Measurements from ENCODE around the gene SLC25A19. TPM values are rescaled to one million over a fixed set of nuclear protein-coding genes. Genes with fewer than 3 reads are reported as not detected.

The SLC25A19 gene
- total and polyA plus RNA-seq, 2 donors from 2014 or later = 11.2 to 15.3 TPM

Other genes starting within 250 kb of the SLC25A19 start
- 261 TPM for gene ATP5PD, start 242.5 kb downstream of the SLC25A19 start, total RNA-seq
- 916 TPM for gene ATP5PD, start 242.5 kb downstream of the SLC25A19 start, polyA plus RNA-seq (ENCODE audit: insufficient read depth, low read depth, low replicate concordance)
- gene KCTD2, start 242.2 kb downstream of the SLC25A19 start, total RNA-seq = 30.2 TPM
- 26.0 TPM for gene KCTD2, start 242.2 kb downstream of the SLC25A19 start, polyA plus RNA-seq (ENCODE audit: insufficient read depth, low read depth, low replicate concordance)
- 184 TPM for gene SLC16A5, start 201.5 kb downstream of the SLC25A19 start, total RNA-seq
- 28.4 TPM for gene SLC16A5, start 201.5 kb downstream of the SLC25A19 start, polyA plus RNA-seq (ENCODE audit: insufficient read depth, low read depth, low replicate concordance)
- 31.8 TPM for gene ARMC7, start 179.5 kb downstream of the SLC25A19 start, total RNA-seq
- 35.1 TPM for gene ARMC7, start 179.5 kb downstream of the SLC25A19 start, polyA plus RNA-seq (ENCODE audit: insufficient read depth, low read depth, low replicate concordance)
- gene NT5C, start 157.7 kb downstream of the SLC25A19 start, total RNA-seq = 59.4 TPM
- 74.9 TPM for gene NT5C, start 157.7 kb downstream of the SLC25A19 start, polyA plus RNA-seq (ENCODE audit: insufficient read depth, low read depth, low replicate concordance)
- 76.4 TPM for gene JPT1, start 134.9 kb downstream of the SLC25A19 start, total RNA-seq
- 122 TPM for gene JPT1, start 134.9 kb downstream of the SLC25A19 start, polyA plus RNA-seq (ENCODE audit: insufficient read depth, low read depth, low replicate concordance)
- gene SUMO2, start 106.5 kb downstream of the SLC25A19 start, total RNA-seq = 315 TPM
- 279 TPM for gene SUMO2, start 106.5 kb downstream of the SLC25A19 start, polyA plus RNA-seq (ENCODE audit: insufficient read depth, low read depth, low replicate concordance)
- 67.1 TPM for gene NUP85, start 83.8 kb downstream of the SLC25A19 start, total RNA-seq
- 23.9 TPM for gene NUP85, start 83.8 kb downstream of the SLC25A19 start, polyA plus RNA-seq (ENCODE audit: insufficient read depth, low read depth, low replicate concordance)
- gene GGA3, start 27.8 kb downstream of the SLC25A19 start, total RNA-seq = 49.2 TPM
- 8.0 TPM for gene GGA3, start 27.8 kb downstream of the SLC25A19 start, polyA plus RNA-seq (ENCODE audit: insufficient read depth, low read depth, low replicate concordance)
- gene MRPS7, start 27.6 kb downstream of the SLC25A19 start, total RNA-seq = 46.4 TPM
- 134 TPM for gene MRPS7, start 27.6 kb downstream of the SLC25A19 start, polyA plus RNA-seq (ENCODE audit: insufficient read depth, low read depth, low replicate concordance)
- 30.1 TPM for gene MIF4GD, start 18.2 kb downstream of the SLC25A19 start, total RNA-seq
- 28.2 TPM for gene MIF4GD, start 18.2 kb downstream of the SLC25A19 start, polyA plus RNA-seq (ENCODE audit: insufficient read depth, low read depth, low replicate concordance)
- 119 TPM for gene GRB2, start 116.2 kb upstream of the SLC25A19 start, total RNA-seq
- 65.3 TPM for gene GRB2, start 116.2 kb upstream of the SLC25A19 start, polyA plus RNA-seq (ENCODE audit: insufficient read depth, low read depth, low replicate concordance)
- gene TMEM94, start 167.2 kb upstream of the SLC25A19 start, total RNA-seq = 82.6 TPM
- 49.6 TPM for gene TMEM94, start 167.2 kb upstream of the SLC25A19 start, polyA plus RNA-seq (ENCODE audit: insufficient read depth, low read depth, low replicate concordance)
- gene CASKIN2, start 226.1 kb upstream of the SLC25A19 start, total RNA-seq = 98.6 TPM
- gene CASKIN2, start 226.1 kb upstream of the SLC25A19 start, polyA plus RNA-seq (ENCODE audit: insufficient read depth, low read depth, low replicate concordance) = 25.0 TPM
- gene TSEN54, start 227.1 kb upstream of the SLC25A19 start, total RNA-seq = 25.8 TPM
- 33.8 TPM for gene TSEN54, start 227.1 kb upstream of the SLC25A19 start, polyA plus RNA-seq (ENCODE audit: insufficient read depth, low read depth, low replicate concordance)
- 262 TPM for gene LLGL2, start 236.3 kb upstream of the SLC25A19 start, total RNA-seq
- gene LLGL2, start 236.3 kb upstream of the SLC25A19 start, polyA plus RNA-seq (ENCODE audit: insufficient read depth, low read depth, low replicate concordance) = 181 TPM

Data from kidney (tissue), 2 donors.